Measurements from ENCODE around the gene NR2F1. TPM values are rescaled to one million over a fixed set of nuclear protein-coding genes. Genes with fewer than 3 reads are reported as not detected.

NR2F1 gene
- total and polyA plus RNA-seq, 2 donors (not counting 3 experiments of a cell fraction or from before 2014, with no cell fraction given) = 21.5 to 38.7 TPM

- no peak for TF ChIP-seq JUN (IDR thresholded peaks at IDR 0.05; ENCODE audit: borderline replicate concordance, insufficient read depth, insufficient read length, low read depth)
- TF ChIP-seq FOS (IDR thresholded peaks at IDR 0.05; ENCODE audit: borderline replicate concordance, insufficient read depth, low read length) = no peak
- no peak for TF ChIP-seq POLR2AphosphoS5 (IDR thresholded peaks at IDR 0.05; ENCODE audit: insufficient read depth, low read depth, low read length)
- TF ChIP-seq EZH2 (IDR thresholded peaks at IDR 0.05; ENCODE audit: borderline replicate concordance, low read depth, low read length, severe bottlenecking) = peak; percentile 82
- TF ChIP-seq MYC (IDR thresholded peaks at IDR 0.05; ENCODE audit: low read depth, low read length) = no peak
- TF ChIP-seq CTCF (IDR thresholded peaks at IDR 0.05; ENCODE audit: extremely low read depth in 1 of 2, insufficient read depth in 1 of 2, low read depth in 1 of 2, low read length in 2 of 2) = no peak
- TF ChIP-seq MAX (IDR thresholded peaks at IDR 0.05; ENCODE audit: insufficient read depth, insufficient read length) = no peak
- no peaks in the 10 kb centered on the region for H3K9me3 ChIP-seq (replicated peaks; ENCODE audit: control insufficient read depth, insufficient read depth, low read length)
- peaks cover 6% of the 10 kb centered on the region for H3K4me1 ChIP-seq (ENCODE audit: control insufficient read depth, extremely low read depth, insufficient read depth, low read length)
- peaks cover 9% of the 10 kb centered on the region for H4K20me1 ChIP-seq (replicated peaks; ENCODE audit: control insufficient read depth, extremely low read depth, insufficient read depth, low read length)
- H3K36me3 ChIP-seq (ENCODE audit: control insufficient read depth in 2 of 2, extremely low read depth in 1 of 2, insufficient read depth in 2 of 2, low read length in 2 of 2) = no peaks in the 10 kb centered on the region
- CTCF ChIA-PET = interaction anchor here (0.5 to 2.6 kb wide), 10 partner anchors 8 to 703 kb away, joined by 3 to 25 read pairs (median 3); no protein-coding TSS in a partner anchor
- H3K27me3 ChIP-seq (ENCODE audit: control insufficient read depth in 2 of 2, insufficient read depth in 2 of 2, low read length in 2 of 2) = peaks cover 63 to 74% of the 10 kb centered on the region in 2 experiments
- H3K9me1 ChIP-seq (replicated peaks; ENCODE audit: control insufficient read depth, extremely low read depth, insufficient read depth, low read length) = no peaks in the 10 kb centered on the region
- BruUV-seq (replicated peaks) = no TSS peak
- DNase-seq (ENCODE audit: low read depth, low spot score) (peak; percentile 53), FAIRE-seq (no peak)
- intact Hi-C loops (cut with micrococcal nuclease) = loop anchor here (1.0 kb wide), 1 partner anchor 8 kb away; no protein-coding TSS in a partner anchor
- no peak overlapping the region for H3K9ac ChIP-seq (replicated peaks; ENCODE audit: extremely low read depth, insufficient read depth, low read length)
- H3K79me2 ChIP-seq (ENCODE audit: control insufficient read depth, insufficient read depth, low read length) = no peaks in the 10 kb centered on the region
- H2AFZ ChIP-seq (ENCODE audit: low read depth, low read length) = no peak overlapping the region
- dilution Hi-C loops (cut with MboI; ENCODE audit: extremely low pct_ligation_motif_present, low sequenced_read_pairs) = no loop called here
- peak overlapping the region; percentile 53 for H3K4me2 ChIP-seq (ENCODE audit: insufficient read depth, low read length)
- no peak overlapping the region for H3K27ac ChIP-seq (ENCODE audit: insufficient read depth, low read depth, low read length)
- no peak overlapping the region for H3K4me3 ChIP-seq (replicated peaks in 1 of 3; ENCODE audit: insufficient read depth in 1 of 3, low read depth in 1 of 3, low read length in 3 of 3)
- POLR2A ChIA-PET = no interaction called here
Observed at GRCh38 chr5:93611976-93612854, 29.2 kb downstream of the NR2F1 start.
